Measurements from ENCODE around the gene CDK6.

- TF ChIP-seq CTCF (IDR thresholded peaks at IDR 0.05) (no peak), POLR2A (IDR thresholded peaks at IDR 0.05) (no peak)
Measured at GRCh38 chr7:92704858-92705257, 131.5 kb downstream of the CDK6 start.

Data from lower leg skin (tissue), 3 donors.